ENCODE data around the gene WWOX.

Gene WWOX

DNA sequence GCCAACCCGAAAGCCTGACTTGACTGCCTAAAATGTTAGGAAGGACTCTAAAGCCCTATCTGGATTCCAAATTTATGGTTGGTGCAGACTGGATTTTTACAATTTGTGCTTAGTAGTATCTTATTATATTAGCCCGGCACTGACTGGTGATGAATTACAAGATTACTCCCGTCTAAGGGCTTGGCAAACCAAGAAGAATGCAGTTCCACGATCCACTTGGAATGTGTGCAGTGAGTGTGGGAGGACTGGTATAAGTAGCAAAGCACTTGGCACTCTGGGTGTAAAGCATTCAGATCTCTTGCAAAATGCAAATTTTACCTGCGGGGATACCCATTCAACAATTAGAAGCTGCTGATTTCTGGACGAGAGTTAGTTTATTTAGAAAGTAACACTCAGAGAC is 961.7 kb downstream of the WWOX start:
- no peak for TF ChIP-seq CTCF (IDR thresholded peaks at IDR 0.05; ENCODE audit: control extremely low read depth, extremely low read depth, low read depth, missing control alignments)
- no peak for DNase-seq (ENCODE audit: extremely low spot score)
- ChIA-PET POLR2A (no interaction called here), CTCF (no interaction called here)

GRCh38 chr16:79062336-79062735 is 962.9 kb downstream of the WWOX start:
- TF ChIP-seq CTCF (IDR thresholded peaks at IDR 0.05; ENCODE audit: control extremely low read depth, extremely low read depth, low read depth, missing control alignments) = no peak
- no peak for DNase-seq (ENCODE audit: extremely low spot score)
- POLR2A ChIA-PET = no interaction called here

DNA sequence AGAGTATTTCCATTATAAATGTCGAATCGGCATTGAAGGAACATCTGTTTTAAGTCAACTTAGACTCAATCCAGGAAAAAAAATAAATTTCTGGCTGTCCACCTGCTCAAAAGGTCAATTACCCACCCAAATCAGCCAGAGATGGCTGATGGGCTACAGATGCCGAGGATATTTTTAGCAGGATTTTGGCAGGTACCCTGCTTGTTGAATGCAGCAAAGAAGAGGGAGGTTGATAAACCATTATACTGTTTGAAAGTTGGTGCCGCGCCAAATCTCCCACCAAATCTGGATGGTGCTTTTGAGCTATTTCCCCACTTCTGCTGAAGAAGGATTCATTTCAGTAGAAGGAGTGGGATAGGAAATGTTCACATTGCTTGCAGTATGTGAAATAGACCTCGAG is 963.4 kb downstream of the WWOX start:
- ChIA-PET CTCF (no interaction called here), POLR2A (no interaction called here)
- no peak for TF ChIP-seq CTCF (IDR thresholded peaks at IDR 0.05; ENCODE audit: control extremely low read depth, extremely low read depth, low read depth, missing control alignments)
- no peak for DNase-seq (ENCODE audit: extremely low spot score)

More at GRCh38 chr16:79062336-79062735, 962.9 kb downstream of the WWOX start:
- CTCF ChIA-PET = no interaction called here

- DNase-seq (ENCODE audit: extremely low spot score) = no peak
- ChIA-PET POLR2A (no interaction called here), CTCF (no interaction called here)
- no peak for TF ChIP-seq CTCF (IDR thresholded peaks at IDR 0.05; ENCODE audit: control extremely low read depth, extremely low read depth, low read depth, missing control alignments)
These were observed 965.0 kb downstream of the WWOX start for GRCh38 chr16:79064256-79064972.

DNA sequence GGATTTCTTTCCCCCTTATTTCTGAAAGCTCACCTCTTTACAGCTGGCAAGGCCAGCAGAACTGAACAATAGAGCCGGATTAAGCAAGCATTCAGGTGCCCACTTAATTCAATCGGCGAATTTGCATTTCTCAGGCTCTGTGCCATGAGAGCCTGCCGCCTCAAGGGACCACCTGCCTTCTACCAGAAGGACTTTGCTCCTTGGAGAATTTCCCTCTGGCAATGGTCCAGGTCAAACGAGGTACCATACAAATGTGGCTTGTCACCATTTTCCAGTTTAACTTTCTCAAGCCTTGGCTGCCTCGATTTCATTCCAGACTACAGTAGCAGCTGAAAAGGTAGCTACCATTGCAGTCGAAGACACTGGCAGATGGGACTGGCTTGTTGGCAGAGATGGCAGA is 967.1 kb downstream of the WWOX start:
- ChIA-PET CTCF (no interaction called here), POLR2A (no interaction called here)
- TF ChIP-seq CTCF (IDR thresholded peaks at IDR 0.05; ENCODE audit: control extremely low read depth, extremely low read depth, low read depth, missing control alignments) = no peak
- no peak for DNase-seq (ENCODE audit: extremely low spot score)

GRCh38 chr16:79067600-79067999 is 968.1 kb downstream of the WWOX start:
- ChIA-PET CTCF (no interaction called here), POLR2A (no interaction called here)
- TF ChIP-seq CTCF (IDR thresholded peaks at IDR 0.05; ENCODE audit: control extremely low read depth, extremely low read depth, low read depth, missing control alignments) = no peak
- DNase-seq (ENCODE audit: extremely low spot score) = no peak
